HG02970 (cell line): ENCODE results near the gene IGHMBP2.

ENCODE experiments used
- ATAC-seq: cut with Tn5 transposase; IDR thresholded peaks from one replicate; pipeline ENCODE4 v1.9.1; 2021; ENCODE audit warnings: mild to moderate bottlenecking, moderate library complexity, moderate number of reproducible peaks; ENCODE audit not compliant: unreplicated experiment, low FRiP score

IGHMBP2 gene

DNA sequence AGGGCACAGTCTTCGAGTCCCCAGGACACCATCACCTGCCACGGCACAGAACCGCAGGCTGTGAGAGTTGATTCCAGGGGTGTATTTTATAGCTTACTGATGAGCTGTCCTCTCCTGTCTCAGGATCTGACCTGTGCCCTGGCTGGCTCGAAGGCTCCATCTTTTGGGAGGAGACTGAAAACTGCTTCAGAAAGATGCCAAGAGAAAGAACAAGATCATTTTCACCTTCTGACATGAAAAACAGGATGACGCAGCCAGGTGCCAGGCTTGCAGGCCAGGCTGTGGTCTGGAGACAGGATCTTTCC lies 74.9 kb downstream of the IGHMBP2 start:
- no peak for ATAC-seq

DNA sequence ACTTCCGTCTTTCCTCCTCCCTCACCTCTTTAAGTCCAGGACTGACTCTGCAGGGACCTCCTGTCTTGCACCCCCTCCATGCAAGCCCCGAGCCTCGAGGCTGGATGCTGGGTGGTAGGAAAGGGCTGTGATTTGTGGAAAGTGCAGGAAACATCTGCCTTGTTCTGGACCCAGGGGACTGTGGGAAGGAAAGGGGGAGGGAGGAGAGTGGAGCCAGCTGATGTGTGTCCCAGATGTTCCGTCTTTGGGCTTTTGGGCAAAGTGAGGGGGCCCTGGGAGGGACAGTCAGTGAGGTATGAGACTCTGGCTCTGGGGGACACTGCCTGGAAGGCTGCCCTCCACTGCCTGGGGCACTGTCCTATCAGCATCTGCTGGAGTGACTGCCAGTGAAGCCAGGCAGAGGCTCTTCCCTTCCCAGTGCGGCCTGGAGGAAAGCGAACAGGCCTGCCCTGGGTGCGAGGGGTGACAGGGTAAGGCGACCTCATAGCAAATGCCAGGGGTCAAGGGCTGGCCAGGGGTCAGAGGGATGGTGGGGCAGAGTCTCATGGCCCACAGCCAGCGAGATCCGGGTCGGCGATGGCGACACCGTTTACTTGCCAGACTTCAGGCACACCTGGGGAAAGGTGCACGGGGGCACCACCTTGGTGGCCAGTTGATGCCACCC lies 75.4 kb downstream of the IGHMBP2 start:
- no peak for ATAC-seq

DNA sequence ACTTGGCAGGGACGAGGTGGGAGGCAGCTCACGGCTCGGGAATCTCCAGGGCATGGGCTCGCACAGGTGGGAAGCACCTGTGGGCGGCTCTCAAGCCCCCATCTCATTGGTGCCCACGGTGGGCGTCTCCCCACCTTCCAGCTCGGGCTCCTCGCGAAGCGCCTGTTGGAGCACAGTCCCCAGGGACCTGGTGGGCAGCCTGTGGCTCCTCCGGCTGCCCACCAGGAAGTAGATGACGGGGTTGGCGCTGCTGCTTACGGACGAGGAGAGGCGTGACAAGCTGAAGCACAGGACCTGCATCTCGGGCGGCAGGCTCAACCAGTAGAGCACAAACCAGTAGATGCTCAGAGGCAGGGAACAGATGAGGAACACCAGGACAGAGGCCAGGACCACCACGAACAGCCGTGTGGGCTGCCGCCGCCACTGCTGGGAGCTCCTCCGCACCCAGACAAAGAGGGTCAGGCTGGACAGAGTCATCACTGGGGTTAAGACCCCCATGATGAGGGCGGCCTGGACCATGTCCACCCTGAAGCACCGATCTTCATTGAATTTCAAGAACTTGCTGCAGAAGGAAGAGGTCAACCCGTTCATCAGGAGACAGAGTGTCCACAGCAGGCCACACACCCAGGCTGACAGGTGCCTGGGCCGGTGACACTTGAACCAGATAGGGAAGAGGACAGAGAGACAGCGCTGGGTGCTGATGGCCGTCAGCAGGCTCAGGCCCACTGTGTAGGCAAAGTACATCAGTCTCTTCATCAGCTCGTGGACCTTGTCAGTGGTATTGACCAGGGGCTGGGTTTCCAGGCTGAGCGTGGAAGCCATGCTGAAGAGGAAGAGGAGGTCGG lies 76.5 kb downstream of the IGHMBP2 start:
- ATAC-seq = no peak

DNA sequence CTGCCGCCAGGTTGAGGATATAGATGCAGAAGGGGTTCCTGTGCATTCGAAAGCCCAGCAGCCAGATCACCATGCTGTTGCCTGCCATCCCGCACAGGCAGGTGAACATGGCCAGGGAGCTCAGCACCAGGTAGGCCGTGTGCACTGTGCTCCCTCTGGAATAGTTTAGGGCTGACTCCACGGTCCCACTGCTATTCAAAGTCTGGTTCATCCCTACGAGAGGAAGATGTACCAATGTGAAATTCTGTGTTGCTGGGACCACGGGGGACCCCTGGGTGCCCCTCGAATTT lies 77.0 kb downstream of the IGHMBP2 start, which contains the start of gene MRGPRD:
Gene MRGPRD, minus strand, starts transcription at position 211 of the 290 bp plus-strand sequence. Its CDS starts 0 bp downstream, at position 211.
- ATAC-seq = no peak

DNA sequence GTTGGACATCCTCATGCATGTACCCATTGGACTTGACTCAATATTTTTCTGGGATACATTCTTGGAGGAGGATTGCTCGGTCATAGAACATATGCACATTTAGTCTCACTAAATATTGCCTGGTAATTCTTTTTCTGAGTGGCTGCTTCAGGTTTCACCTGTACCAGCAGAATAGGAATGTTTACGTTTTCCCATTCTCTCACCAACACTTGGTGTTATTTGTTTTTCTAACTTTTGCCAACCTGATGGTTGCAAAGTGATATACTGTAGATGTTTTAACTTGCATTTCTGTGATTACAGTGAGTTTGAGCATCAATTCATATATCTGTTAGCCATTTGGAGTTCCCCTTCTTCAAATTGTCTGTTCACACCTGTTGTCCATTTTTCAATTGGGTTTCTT lies 78.4 kb downstream of the IGHMBP2 start:
- ATAC-seq = no peak

DNA sequence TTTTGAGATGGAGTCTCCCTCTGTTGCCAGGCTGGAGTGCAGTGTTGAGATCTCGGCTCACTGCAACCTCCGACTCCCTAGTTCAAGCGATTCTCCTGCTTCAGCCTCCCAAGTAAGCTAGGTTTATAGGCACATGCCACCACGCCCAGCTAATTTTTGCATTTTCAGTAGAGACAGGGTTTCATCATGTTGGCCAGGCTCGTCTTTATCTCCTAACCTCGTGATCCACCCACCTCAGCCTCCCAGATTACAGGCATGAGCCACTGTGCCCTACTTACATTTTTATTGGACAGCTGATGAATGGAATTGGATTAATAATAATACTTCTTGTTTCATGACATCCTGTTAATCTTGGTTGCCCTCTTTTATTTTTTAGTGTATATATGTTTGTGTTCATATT lies 80.1 kb downstream of the IGHMBP2 start:
- no peak for ATAC-seq

DNA sequence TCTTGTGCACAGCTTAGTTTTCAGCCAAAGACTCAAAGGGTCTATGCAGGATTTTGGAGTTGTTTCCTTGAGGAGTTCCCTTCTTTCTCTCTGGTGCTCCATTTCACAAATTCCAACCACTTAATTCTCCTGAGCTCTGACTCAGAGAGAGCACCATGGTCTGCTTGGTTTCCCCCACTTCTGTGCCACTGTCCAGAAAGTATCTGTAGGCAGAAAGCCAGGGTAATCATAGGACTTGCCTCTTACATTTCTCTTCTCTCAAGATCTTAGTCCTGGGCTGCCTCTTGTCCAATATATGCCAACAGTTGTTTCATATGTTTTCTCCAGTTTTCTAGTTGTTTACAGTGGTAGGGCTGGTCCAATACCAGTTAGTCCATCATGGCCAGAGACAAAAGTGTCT lies 83.5 kb downstream of the IGHMBP2 start:
- no peak for ATAC-seq

DNA sequence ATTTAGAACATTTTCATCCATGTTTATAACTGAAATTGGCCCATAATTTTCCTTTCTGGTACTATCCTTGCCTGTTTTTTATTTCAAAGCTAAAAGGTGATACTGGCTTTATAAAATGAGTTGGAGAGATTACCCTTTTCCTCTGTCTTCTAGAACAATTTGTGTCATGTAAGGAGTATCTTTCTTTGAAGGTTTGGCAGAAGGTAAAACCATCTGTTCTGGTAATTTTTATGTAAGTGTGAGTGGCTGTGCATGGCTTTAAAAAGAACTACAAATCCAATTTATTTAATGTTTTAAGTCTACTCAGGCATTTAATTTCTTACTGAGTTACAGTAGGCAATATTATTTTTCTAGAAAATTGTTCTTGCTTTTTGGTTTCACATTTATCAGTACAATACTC lies 84.8 kb downstream of the IGHMBP2 start:
- ATAC-seq = no peak
